ENCODE results near the gene BMPER. TPM values are rescaled to one million over a fixed set of nuclear protein-coding genes. Genes with fewer than 3 reads are reported as not detected.
A peak's percentile ranks its signal among the peaks of the same experiment; 100 is the strongest.

Gene BMPER
- total and polyA plus RNA-seq, 2 donors (not counting 1 experiment from before 2014, with no cell fraction given), result 12.2 to 15.9 TPM

- Histone ChIP-seq H3K4me2 (ENCODE audit: extremely low read depth, insufficient read depth, low read length) (no peak overlapping the region), H3K27ac (ENCODE audit: insufficient read depth, low read length) (no peak overlapping the region), H3K4me1 (ENCODE audit: control insufficient read depth, extremely low read depth, insufficient read depth, low read length) (no peaks in the 10 kb centered on the region), H2AFZ (ENCODE audit: low read length) (no peak overlapping the region), H3K79me2 (ENCODE audit: control insufficient read depth, insufficient read depth, low read length) (no peaks in the 10 kb centered on the region), H3K9me3 (ENCODE audit: control insufficient read depth, insufficient read depth, low read depth, low read length) (no peaks in the 10 kb centered on the region), H4K20me1 (ENCODE audit: control insufficient read depth, extremely low read depth, insufficient read depth, low read length) (no peaks in the 10 kb centered on the region), H3K27me3 (ENCODE audit: control insufficient read depth, insufficient read depth, low read length) (no peaks in the 10 kb centered on the region), H3K36me3 (ENCODE audit: control insufficient read depth, insufficient read depth, low read length) (no peaks in the 10 kb centered on the region), H3K9ac (ENCODE audit: insufficient read depth, low read length) (no peak overlapping the region), H3K4me3 (replicated peaks in 1 of 4; ENCODE audit: control extremely low read depth in 1 of 4, insufficient read depth in 1 of 4, low read depth in 3 of 4, low read length in 4 of 4) (no peak overlapping the region)
- no peak for DNase-seq (ENCODE audit: low read depth in 2 of 2)
- TF ChIP-seq CTCF (conservative IDR thresholded peaks at IDR 0.05 in 1 of 2, IDR thresholded peaks at IDR 0.05 in 1 of 2; ENCODE audit: low read depth in 1 of 2, low read length in 2 of 2) (peak in 1 of 2 donors; percentile 3), EZH2 (IDR thresholded peaks at IDR 0.05; ENCODE audit: low read length, missing control alignments) (no peak)
Measured at GRCh38 chr7:34184466-34184865, 279.1 kb downstream of the BMPER start.

- Histone ChIP-seq H3K9me3 (ENCODE audit: control insufficient read depth, insufficient read depth, low read depth, low read length) (no peaks in the 10 kb centered on the region), H3K4me1 (ENCODE audit: control insufficient read depth, extremely low read depth, insufficient read depth, low read length) (no peaks in the 10 kb centered on the region), H3K27me3 (ENCODE audit: control insufficient read depth, insufficient read depth, low read length) (no peaks in the 10 kb centered on the region), H3K79me2 (ENCODE audit: control insufficient read depth, insufficient read depth, low read length) (no peaks in the 10 kb centered on the region), H2AFZ (ENCODE audit: low read length) (no peak overlapping the region), H4K20me1 (ENCODE audit: control insufficient read depth, extremely low read depth, insufficient read depth, low read length) (no peaks in the 10 kb centered on the region), H3K4me3 (replicated peaks in 1 of 4; ENCODE audit: control extremely low read depth in 1 of 4, insufficient read depth in 1 of 4, low read depth in 3 of 4, low read length in 4 of 4) (no peak overlapping the region), H3K9ac (ENCODE audit: insufficient read depth, low read length) (no peak overlapping the region), H3K27ac (ENCODE audit: insufficient read depth, low read length) (no peak overlapping the region), H3K36me3 (ENCODE audit: control insufficient read depth, insufficient read depth, low read length) (no peaks in the 10 kb centered on the region), H3K4me2 (ENCODE audit: extremely low read depth, insufficient read depth, low read length) (no peak overlapping the region)
- peak; percentile 0 to 16 for DNase-seq (ENCODE audit: low read depth in 2 of 2)
- TF ChIP-seq EZH2 (IDR thresholded peaks at IDR 0.05; ENCODE audit: low read length, missing control alignments) (no peak), CTCF (conservative IDR thresholded peaks at IDR 0.05 in 1 of 2, IDR thresholded peaks at IDR 0.05 in 1 of 2; ENCODE audit: low read depth in 1 of 2, low read length in 2 of 2) (no peak)
Measured at GRCh38 chr7:34187798-34188307, 282.5 kb downstream of the BMPER start.

- Histone ChIP-seq H3K27ac (ENCODE audit: insufficient read depth, low read length) (no peak overlapping the region), H3K9ac (ENCODE audit: insufficient read depth, low read length) (no peak overlapping the region), H3K4me3 (replicated peaks in 1 of 4; ENCODE audit: control extremely low read depth in 1 of 4, insufficient read depth in 1 of 4, low read depth in 3 of 4, low read length in 4 of 4) (no peak overlapping the region), H3K36me3 (ENCODE audit: control insufficient read depth, insufficient read depth, low read length) (no peaks in the 10 kb centered on the region), H2AFZ (ENCODE audit: low read length) (no peak overlapping the region), H4K20me1 (ENCODE audit: control insufficient read depth, extremely low read depth, insufficient read depth, low read length) (no peaks in the 10 kb centered on the region), H3K4me2 (ENCODE audit: extremely low read depth, insufficient read depth, low read length) (no peak overlapping the region), H3K79me2 (ENCODE audit: control insufficient read depth, insufficient read depth, low read length) (no peaks in the 10 kb centered on the region), H3K27me3 (ENCODE audit: control insufficient read depth, insufficient read depth, low read length) (no peaks in the 10 kb centered on the region), H3K9me3 (ENCODE audit: control insufficient read depth, insufficient read depth, low read depth, low read length) (no peaks in the 10 kb centered on the region), H3K4me1 (ENCODE audit: control insufficient read depth, extremely low read depth, insufficient read depth, low read length) (no peaks in the 10 kb centered on the region)
- TF ChIP-seq CTCF (conservative IDR thresholded peaks at IDR 0.05 in 1 of 2, IDR thresholded peaks at IDR 0.05 in 1 of 2; ENCODE audit: low read depth in 1 of 2, low read length in 2 of 2), result no peak
- no peak for TF ChIP-seq EZH2 (IDR thresholded peaks at IDR 0.05; ENCODE audit: low read length, missing control alignments)
- no peak for DNase-seq (ENCODE audit: low read depth in 2 of 2)
Measured at GRCh38 chr7:34189031-34189430, 283.7 kb downstream of the BMPER start.
